ENCODE results near the gene MYL6B. TPM values are rescaled to one million over a fixed set of nuclear protein-coding genes. Genes with fewer than 3 reads are reported as not detected.
A peak's percentile ranks its signal among the peaks of the same experiment; 100 is the strongest.

Gene MYL6B
- total RNA-seq, 1 donor from 2014 or later = 75.0 TPM

DNA sequence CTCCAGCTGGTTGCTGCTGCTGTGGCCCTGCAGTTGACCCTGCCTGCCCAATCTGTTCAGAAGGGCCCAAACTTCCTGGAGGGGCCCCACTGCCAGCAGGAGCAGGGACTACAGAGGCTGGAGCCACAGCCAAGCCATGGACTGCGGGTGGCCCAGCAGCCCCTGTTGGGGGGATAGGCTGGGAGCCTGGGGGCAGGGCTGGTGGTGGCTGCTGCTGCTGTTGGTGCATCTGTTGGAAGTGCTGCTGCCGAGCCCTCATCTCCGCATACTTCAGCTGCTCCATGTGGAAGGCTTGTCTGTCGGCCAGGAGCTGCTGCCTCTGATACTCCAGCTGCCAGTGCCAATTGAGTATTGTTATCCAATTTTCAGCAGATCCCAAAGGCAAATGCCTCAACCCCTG, 13.0 kb downstream of the MYL6B start:
- no peak for DNase-seq (ENCODE audit: low read depth in 2 of 2)

DNA sequence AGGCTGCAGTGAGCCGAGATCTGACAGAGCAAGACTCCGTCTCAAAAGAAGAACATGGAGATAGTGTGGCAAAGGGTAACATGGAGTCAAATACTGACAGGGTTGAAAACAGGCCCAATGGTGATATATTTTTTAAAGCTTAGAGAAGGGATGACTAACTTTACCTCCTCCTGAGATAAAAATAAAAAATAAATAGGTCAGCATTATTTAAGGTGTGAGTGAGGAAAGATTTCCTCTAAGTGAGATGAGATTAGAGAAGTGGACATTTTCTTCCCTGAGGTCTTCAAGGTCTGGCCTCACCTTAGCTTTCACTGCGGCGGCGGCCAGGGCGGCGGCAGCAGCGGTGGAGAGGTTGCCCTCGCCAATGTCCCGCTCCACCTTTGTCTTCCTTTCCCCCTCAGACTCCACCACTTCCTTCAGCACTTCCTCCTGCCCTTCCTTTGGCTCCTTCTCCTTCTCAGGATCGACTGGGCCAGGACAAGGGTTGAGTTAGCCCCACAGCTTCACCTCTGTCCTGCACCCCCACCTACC, 16.9 kb downstream of the MYL6B start:
- no peak for DNase-seq (ENCODE audit: low read depth in 2 of 2)

DNA sequence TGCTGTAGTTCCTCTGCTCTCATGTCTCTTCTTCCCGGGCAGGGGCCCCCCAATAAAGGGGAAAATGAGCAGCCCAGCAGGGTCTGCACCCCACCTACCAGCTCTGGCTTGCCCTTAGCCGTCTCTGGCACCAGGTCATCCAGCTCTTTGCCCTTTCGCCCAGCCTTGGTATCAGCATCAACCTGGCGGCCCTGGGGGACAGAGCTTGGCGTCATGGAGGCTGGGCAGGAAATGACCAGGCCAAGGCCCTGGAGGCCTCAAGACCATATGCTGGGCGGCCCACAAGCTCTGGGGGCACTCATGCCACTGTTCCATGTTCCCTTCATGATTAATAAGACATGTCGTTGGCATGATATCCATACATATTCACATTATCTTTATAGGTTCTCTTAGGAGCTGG, 20.5 kb downstream of the MYL6B start:
- DNase-seq (ENCODE audit: low read depth in 2 of 2) = no peak

DNA sequence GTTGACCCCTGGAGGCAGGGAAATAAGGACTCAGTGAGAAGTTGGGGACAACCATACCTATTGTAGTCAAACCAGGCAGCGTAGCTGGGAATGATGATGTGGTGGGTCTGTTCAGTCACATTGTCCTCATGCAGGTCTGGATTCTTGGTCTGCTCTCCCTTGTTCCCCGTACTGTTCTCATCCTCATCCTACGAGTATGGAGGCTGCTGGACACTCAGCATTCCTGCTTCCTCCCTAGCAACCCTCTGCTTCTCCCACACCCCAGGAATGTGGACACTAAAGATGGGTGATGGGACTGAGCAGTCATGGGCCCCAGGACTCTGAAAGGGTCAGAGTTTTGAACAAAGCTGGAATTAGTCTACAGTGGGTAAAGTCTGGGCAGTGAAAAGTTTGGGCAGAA, 26.0 kb downstream of the MYL6B start:
- DNase-seq (ENCODE audit: low read depth in 2 of 2) = no peak

DNA sequence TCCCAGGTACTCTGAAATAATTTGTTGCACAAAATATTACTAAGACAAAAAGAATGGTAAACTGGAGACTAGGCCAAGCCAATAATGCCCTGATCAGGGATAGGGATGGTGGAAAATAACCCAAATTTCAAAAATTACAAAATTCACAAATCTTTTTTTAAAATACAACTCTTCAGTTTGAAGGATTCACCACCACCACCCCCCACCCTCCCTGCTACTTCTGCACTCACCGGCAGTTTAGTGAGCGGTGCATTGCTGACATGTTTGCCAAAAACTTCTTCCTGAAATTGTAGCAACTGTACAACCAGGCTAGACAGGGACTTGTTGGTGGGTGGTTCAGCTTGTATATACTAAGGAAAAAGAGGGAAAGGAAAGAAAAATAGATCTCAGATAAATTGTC, 34.6 kb downstream of the MYL6B start:
- no peak for DNase-seq (ENCODE audit: low read depth in 2 of 2)

DNA sequence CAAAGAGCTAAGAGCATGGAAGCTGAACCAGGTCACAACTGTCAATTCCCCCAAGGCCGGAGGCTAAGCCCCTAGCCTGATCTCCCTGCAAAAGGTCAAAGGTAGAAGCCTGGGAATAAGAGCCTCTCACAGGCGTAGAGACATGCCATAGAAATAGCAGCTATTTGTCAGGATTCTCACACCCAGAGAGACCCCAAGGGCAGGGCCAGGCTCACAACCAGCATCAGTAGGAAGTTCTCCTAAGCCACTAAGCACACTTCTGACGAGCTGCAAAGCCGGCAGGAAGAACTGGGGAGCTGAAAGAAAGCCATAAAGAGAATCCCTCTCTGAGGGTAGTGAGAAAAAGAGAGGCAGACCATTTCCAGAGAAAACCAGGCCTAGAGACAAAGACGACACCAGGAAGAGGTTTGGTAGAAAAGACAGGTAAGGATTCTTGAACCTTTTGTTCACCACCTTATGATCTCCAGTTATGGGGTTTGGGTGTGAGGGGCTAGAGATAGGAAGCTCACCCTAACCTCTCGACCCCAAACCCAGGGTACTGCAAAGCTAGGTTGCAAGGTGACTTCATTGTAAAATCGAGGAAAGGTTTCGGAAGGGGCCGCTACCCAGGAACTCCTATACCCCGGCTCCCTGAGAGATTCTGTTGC, 35.9 kb downstream of the MYL6B start:
- DNase-seq (ENCODE audit: low read depth in 2 of 2) = no peak

DNA sequence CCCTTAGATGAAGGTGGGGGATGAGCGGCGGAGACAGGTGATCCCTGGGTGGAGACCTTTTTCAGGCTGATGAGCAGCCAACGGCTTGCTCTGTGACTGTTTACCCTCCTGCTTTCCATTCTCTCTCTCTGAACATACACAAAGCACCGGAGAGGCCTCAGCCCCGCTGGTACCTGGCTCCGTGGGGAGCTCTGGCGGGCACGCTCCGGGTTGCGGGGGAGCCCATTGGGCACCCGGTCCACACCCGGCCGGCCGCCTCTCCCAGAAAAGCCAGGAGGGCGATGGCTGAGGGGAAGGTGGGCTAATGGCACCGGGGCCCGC, 36.4 kb downstream of the MYL6B start:
- DNase-seq (ENCODE audit: low read depth in 2 of 2) = peak in 1 of 2 donors; percentile 21

DNA sequence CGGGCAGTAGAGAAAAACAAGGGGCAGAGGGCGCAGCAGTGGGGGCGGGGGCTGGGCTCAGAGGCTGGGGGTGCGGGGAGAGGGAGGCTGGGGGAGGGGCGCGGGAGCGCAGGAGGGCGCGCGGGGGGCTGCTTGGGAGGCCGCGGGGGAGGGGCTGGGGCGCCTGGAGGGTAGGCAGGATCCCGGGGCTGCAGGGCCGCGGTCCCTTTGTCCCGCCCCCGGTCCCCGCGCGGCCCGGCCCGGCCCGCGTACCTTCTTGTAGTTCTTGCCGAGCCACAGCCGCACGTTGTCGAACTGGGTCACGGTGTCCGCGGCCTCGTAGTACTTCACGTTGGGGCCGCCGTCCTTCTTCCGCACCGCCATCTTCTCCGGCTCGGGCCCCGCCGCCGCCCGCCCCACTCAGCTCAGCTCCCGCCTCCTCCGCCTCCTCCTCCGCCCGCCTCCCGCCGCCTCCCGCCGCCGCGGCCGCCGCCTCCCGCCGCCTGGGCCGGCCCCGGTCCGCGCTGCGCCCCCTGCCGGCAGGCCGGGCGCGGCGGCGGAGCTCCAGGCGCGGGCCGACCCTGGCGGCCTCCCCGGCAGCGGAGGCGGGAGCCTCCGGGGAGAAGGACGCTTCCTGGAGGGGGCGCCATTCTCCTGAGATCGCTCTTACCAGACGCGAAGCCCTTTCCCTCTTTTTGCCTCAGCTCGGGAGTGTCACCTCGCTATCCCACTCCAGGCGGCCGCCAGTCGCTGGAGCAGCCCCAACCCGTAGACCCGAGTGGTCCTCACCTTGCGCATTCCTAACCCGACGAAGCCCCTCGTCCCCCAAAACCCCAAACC, 36.9 kb downstream of the MYL6B start, which contains the start of gene SMARCC2:
SMARCC2 (minus strand) TSS at position 385 of the 819 bp plus-strand sequence; CDS start at position 363, 22 bp downstream.
- peak; percentile 86 to 92 for DNase-seq (ENCODE audit: low read depth in 2 of 2)

DNA sequence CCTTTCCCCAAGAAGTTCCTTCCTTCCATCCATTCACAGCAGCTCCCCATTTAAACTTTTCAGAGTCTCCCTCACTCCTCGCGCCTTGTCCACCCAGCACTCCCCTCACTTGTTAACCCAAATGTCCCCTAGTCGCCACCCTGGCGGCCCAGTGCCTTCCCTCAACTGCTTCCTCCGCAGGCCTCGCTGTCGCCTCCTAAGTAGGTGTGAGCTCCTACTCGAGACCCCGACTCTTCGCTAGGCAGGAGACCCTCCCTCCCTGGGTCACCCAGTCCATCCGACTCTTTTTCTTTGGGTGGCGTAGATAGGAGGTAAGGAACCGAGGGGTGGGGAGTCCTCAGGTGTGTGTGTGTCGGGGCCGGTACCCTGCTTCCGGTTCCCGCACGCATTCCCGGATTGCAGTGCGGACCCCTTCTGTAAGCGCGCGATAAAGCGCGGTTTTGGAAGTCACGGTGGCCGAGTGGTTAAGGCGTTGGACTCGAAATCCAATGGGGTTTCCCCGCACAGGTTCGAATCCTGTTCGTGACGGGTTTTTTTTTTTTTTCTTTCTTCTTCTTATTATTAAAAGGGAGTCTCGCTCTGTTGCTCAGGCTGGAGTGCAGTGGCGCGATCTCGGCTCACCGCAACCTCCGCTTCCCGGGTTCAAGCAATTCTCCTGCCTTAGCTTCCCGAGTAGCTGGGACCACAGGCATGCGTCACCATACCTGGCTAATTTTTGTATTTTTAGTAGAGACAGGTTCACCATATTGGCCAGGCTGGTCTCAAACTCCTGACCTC, 37.7 kb downstream of the MYL6B start:
- DNase-seq (ENCODE audit: low read depth in 2 of 2) = peak; percentile 90 to 91

DNA sequence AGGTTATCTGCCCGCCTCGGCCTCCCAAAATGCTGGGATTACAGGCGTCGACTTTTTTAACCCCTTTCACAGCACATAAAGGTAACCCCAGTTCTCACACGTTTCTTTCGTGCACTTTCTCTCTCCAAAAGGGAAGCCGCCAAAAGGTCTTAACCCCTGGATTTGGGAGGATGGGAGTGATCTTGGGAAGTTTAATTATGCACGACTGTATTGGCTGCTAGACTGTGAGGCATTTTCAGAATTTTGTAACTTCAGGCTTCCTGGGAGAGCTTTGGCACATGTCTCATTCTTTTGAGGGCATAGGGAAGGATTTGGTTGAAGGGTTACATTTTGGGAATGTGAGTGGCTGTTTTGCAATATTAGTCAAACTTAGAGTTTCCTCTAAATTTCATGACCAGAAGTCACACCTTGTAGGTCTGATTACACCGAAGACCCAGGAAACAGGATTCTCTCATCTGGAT, 38.3 kb downstream of the MYL6B start:
- DNase-seq (ENCODE audit: low read depth in 2 of 2) = no peak

DNA sequence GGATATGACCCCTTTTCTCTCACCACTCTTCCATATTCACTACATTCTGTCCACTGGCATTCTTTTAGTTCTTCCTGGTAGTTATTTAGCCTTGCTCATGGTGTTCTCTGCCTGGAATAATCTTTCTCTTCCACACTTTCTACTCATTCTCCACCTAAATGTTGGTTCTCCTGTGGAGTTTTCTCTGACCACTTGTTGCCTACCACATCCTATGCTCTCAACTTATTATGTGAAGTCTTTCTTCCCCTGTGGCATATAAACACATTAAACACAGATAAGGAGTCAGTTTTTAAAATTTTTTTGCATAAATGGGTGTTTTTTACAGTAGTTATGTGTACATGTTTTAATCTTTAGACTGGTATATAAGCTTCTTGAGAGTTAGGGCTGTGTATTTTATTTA, 40.2 kb downstream of the MYL6B start:
- DNase-seq (ENCODE audit: low read depth in 2 of 2) = no peak

DNA sequence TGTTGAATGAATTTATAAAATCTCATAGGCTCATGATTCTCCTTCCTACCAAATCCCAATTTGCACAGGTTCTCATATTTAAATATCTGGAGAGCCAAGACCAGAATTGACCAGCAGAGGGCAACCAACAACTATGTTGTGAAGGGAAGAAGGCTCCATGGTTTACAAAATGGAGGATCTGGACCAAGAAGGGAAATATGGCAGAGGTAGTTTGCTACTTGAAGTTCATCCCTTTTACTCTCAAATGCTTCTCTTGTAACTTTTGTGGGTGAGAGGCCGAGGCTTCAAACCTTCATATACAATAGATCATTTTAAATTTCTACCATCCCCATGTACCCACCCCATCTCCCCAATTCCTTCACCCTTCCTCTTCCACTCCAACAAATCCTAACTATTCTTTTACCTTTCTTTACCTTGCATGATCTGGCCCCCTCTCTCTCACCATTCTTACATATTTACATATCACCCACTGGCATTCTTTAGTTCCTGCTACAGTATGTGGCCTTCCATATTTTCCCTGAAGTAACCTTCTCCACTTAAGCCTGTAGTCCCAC, 40.7 kb downstream of the MYL6B start:
- DNase-seq (ENCODE audit: low read depth in 2 of 2) = peak; percentile 91 to 92

DNA sequence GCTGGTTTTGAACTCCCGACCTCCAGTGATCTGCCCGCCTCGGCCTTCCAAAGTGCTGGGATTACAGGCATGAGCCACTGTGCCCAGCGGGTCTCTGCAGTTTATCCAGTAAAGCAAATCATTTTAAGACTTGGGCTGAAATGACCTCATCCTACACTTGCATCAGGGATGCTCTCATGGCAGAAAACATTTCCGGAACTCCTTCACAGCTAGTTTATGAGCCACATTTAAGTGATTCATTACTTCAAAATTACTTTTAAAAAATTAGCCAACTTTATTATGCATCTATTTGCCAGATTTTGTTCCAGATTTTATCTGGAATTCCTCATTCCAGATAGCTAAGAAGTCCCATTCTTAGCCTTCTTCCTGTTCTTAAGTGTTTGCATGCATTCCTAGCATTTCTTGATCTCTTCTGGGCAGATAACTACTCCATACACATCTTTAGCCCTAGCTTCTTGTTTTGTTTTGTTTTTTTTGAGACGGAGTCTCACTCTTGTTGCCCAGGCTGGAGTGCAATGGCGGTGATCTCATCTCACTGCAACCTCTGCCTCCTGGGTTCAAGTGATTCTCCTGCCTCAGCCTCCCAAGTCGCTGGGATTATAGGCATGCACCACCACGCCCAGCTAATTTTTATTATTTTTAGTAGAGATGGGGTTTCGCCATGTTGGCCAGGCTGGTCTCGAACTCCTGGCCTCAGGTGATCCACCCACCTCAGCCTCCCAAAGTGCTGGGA, 44.6 kb downstream of the MYL6B start:
- DNase-seq (ENCODE audit: low read depth in 2 of 2) = peak in 1 of 2 donors; percentile 96

DNA sequence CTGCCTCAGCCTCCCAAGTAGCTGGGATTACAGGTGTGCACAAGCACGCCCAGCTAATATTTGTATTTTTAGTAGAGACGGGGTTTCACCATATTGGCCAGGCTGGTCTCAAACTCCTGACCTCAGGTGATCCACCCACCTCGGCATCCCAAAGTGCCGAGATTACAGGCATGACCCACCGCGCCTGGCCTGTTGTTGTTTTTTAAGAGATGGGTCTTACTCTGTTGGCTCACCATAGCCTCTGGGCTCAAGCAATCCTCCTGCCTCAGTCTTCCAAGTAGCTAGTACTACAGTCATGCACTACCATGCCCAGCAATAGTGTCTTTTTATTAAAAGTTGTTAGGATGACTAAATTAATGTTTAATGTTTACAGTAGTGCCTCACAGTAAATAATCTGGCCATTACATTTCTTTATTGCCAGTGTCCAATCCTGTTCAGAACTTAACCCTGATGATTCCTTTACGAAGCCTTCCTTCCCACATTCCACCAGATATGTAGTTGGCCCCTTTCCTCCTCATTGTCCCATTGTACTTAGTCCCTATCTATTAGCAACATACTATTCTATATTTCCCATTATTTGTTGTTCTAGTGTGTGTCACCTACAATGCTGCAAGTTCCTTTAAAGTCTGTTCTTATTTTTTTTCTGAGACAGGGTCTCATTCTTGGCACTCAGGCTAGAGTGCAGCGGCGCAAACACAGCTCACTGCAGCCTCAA, 45.7 kb downstream of the MYL6B start:
- peak; percentile 28 to 34 for DNase-seq (ENCODE audit: low read depth in 2 of 2)

DNA sequence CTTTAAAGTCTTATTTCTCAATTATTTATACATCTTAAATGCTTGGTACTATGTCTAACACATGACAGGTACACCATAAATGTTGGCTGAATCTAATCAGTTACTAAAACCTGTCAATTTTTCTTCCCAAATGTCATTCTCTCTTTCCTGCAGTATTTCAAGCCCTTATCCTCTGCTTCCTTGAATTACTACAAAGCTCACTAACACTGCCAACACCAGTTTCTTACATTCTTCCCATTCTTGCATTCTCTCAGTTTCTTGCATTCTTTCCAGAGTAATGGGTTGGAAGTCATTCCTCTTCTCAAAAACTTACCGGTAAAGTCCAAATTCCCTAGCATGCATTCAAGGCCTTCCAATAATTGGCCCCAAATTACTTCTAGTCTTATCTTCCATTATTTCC, 46.4 kb downstream of the MYL6B start:
- DNase-seq (ENCODE audit: low read depth in 2 of 2) = no peak

DNA sequence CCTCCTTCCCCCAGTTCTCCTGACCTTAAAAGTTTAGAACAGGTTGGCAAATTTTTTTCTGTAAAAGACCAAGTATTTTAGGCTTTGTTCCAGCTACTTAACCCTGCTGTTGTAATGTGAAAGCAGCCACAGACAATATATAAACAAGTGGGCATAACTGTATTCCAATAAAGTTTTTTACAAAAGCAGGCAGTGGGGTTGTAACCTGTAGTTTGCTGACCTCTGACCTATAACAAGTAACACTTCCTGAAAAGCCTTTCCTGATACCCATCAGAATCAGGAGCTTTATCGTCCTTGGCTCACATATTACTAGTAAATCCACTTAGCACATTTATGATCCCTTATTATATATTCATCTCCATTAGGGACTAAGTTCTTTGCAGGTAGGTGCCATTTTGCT, 50.0 kb downstream of the MYL6B start:
- peak in 1 of 2 donors; percentile 22 for DNase-seq (ENCODE audit: low read depth in 2 of 2)

DNA sequence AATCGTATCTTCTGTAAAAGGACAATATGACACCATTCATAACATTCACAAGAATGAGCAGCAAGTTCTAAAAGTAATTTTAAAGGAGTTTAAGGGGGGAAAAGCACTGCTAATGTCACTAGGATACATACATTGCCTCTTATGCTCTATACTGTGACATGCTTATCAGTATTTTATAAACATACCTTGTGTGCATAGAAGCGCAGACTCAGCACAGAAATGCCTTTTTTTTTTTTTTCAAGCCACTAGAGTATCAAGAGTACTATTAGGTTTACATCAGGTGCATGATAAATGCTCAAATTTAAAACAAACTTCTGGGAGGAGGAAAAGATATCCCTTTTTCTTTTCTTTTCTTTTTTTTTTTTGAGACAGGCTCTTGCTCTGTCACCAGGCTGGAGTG, 50.5 kb downstream of the MYL6B start:
- DNase-seq (ENCODE audit: low read depth in 2 of 2) = no peak

DNA sequence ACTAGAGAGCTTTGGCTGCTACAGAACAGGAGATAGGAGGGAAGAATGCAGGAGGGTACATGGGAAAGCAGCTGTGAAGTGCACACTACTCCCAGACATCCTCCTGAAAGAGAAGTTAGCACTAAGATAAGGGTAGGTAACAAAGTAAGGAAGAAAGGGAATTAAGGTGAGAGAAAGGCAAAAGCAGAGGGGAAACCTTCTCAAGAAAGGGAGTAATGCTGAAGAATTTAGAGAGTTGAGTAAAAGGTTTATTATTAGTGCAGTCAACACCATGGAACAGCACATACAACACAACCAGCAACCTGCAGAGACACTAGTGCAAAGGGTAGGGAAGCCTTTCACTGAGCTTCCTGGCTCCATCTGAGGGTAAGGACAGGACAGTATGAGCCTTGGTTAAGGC, 51.9 kb downstream of the MYL6B start:
- DNase-seq (ENCODE audit: low read depth in 2 of 2) = no peak

DNA sequence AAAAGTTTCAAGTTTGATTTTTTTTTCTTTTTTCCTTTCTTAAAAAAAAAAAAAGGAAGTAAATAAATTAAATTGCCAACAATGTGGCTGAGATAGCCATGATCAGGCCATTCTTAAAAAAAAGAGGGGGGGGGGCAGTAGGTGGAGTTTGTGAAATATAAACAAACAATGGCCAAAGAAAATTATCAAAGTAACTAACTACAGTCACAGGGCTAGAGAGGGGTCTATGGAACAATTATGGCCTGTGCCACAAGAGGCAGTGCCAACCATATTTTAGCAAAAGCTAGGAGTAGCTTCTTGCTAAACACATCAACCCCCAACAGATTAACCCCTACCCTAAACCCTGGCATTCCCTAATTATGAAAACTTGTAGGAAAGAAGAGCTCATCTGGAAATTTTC, 53.1 kb downstream of the MYL6B start:
- no peak for DNase-seq (ENCODE audit: low read depth in 2 of 2)

DNA sequence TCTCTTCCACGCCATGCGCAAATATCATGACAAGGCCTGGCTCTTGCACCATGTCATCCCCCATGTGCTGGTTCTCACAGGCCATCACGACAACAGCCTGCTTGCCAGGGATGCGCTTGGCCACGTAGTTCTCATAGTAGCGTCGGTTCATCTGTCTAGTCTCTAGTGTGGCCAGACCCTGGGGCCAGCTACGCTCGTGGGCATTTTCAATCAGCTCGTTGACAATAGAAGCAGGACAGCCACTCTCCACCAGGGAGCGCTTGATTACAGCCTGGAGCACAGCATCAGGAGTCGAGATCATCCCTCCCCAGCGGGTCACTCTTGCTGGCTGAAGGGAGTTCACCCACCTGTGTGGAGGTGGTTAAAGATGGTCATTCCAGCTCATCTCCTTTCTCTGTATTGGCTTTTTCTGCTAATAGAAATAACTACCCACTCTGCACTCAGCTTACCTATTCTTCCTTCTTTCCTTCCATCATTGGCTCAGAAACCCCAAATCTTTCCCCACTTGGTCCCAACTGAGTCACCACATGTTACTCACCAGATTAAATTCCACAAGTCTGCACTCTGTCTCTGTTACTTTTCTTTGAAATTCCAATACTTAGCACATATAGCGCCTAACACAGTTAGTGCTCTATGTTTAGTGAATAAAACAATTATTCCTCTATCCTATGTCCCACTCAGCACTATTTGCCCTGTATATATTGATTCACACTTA, 54.2 kb downstream of the MYL6B start:
- DNase-seq (ENCODE audit: low read depth in 2 of 2) = peak; percentile 74 to 79
